Measurements from ENCODE around the gene RNF208.

RNF208 gene

DNA sequence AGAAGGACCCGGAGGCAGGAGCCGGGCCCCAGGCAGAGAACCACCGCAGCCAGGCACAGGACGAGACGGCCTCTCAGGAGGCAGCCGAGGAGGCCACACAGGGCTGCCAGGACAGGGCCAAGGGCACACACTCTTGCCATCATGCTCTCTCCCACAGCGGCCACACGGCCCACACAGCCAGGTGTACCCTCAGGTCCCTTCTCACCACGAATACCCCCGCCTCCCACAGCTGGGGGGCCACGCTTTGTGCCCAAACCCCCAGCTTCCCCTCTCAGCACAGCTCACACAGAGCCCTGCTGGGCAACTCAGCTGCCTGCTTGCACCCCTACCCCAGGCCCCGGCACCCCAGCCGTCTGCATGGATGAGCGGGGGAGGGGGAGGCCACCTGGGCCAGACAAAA, 28.3 kb downstream of the RNF208 start:
- Histone ChIP-seq H3K9ac (ENCODE audit: low read depth, low read length, poor library complexity, severe bottlenecking) (no peak overlapping the region), H3K4me3 (ENCODE audit: low read length, poor library complexity, severe bottlenecking) (no peak overlapping the region), H3K79me2 (ENCODE audit: insufficient read depth, low read length) (peaks cover 44% of the 10 kb centered on the region), H3K4me2 (ENCODE audit: low read depth, low read length, poor library complexity, severe bottlenecking) (peak overlapping the region; percentile 27), H3F3A (ENCODE audit: low read depth) (peaks cover 6% of the 10 kb centered on the region; the same call in 1 of the 2 replicates), H4K20me1 (ENCODE audit: insufficient read depth, low read length, poor library complexity, severe bottlenecking) (peaks cover 19% of the 10 kb centered on the region), H3K4me1 (ENCODE audit: insufficient read depth, low read length, poor library complexity, severe bottlenecking) (peaks cover 22% of the 10 kb centered on the region), H3K9me2 (replicated peaks; ENCODE audit: low read depth, low read length) (no peaks in the 10 kb centered on the region), H3K9me3 (ENCODE audit: insufficient read depth, low read depth, low read length) (no peaks in the 10 kb centered on the region), H3K27me3 (ENCODE audit: insufficient read depth, low read length, poor library complexity, severe bottlenecking) (no peaks in the 10 kb centered on the region), H3K36me3 (ENCODE audit: insufficient read depth, low read length) (peaks cover 7% of the 10 kb centered on the region; the same call in 1 of the 2 replicates), H2AFZ (ENCODE audit: low read length) (no peak overlapping the region)
- TF ChIP-seq EZH2phosphoT487 (IDR thresholded peaks at IDR 0.05; ENCODE audit: borderline replicate concordance) = no peak
- TF ChIP-seq, protein P1, sequence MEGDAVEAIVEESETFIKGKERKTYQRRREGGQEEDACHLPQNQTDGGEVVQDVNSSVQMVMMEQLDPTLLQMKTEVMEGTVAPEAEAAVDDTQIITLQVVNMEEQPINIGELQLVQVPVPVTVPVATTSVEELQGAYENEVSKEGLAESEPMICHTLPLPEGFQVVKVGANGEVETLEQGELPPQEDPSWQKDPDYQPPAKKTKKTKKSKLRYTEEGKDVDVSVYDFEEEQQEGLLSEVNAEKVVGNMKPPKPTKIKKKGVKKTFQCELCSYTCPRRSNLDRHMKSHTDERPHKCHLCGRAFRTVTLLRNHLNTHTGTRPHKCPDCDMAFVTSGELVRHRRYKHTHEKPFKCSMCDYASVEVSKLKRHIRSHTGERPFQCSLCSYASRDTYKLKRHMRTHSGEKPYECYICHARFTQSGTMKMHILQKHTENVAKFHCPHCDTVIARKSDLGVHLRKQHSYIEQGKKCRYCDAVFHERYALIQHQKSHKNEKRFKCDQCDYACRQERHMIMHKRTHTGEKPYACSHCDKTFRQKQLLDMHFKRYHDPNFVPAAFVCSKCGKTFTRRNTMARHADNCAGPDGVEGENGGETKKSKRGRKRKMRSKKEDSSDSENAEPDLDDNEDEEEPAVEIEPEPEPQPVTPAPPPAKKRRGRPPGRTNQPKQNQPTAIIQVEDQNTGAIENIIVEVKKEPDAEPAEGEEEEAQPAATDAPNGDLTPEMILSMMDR (conservative IDR thresholded peaks at IDR 0.05; ENCODE audit: low read length) = no peak

DNA sequence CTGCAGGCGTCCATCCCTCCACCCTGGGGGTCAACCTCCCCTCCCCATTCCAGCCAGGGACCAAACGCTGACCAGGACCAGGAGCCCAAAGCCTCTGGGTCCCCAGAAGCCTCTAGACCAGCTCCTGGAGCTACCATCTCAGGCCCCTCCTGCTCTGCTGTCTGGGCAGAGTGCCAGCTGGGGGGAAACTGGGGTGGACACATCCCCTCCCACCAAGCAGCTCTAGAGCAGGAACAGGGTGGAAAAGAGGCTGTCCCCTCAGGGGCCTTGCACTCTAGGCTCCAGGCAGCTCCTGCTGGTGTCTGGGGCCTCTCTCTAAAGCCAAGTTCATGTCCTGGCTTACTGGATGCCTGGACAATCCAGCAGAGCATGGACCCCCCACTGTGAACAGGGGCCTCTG, 29.2 kb downstream of the RNF208 start:
- Histone ChIP-seq H3K9me3 (ENCODE audit: insufficient read depth, low read depth, low read length) (no peaks in the 10 kb centered on the region), H3K79me2 (ENCODE audit: insufficient read depth, low read length) (peaks cover 40% of the 10 kb centered on the region), H3K9ac (ENCODE audit: low read depth, low read length, poor library complexity, severe bottlenecking) (no peak overlapping the region), H3F3A (ENCODE audit: low read depth) (peaks cover 8% of the 10 kb centered on the region; the same call in 1 of the 2 replicates), H2AFZ (ENCODE audit: low read length) (no peak overlapping the region), H4K20me1 (ENCODE audit: insufficient read depth, low read length, poor library complexity, severe bottlenecking) (peaks cover 20% of the 10 kb centered on the region), H3K4me2 (ENCODE audit: low read depth, low read length, poor library complexity, severe bottlenecking) (no peak overlapping the region), H3K4me3 (ENCODE audit: low read length, poor library complexity, severe bottlenecking) (no peak overlapping the region), H3K4me1 (ENCODE audit: insufficient read depth, low read length, poor library complexity, severe bottlenecking) (peaks cover 14% of the 10 kb centered on the region), H3K27me3 (ENCODE audit: insufficient read depth, low read length, poor library complexity, severe bottlenecking) (no peaks in the 10 kb centered on the region), H3K36me3 (ENCODE audit: insufficient read depth, low read length) (peaks cover 7% of the 10 kb centered on the region; the same call in 1 of the 2 replicates), H3K9me2 (replicated peaks; ENCODE audit: low read depth, low read length) (no peaks in the 10 kb centered on the region)
- TF ChIP-seq EZH2phosphoT487 (IDR thresholded peaks at IDR 0.05; ENCODE audit: borderline replicate concordance) = no peak
- TF ChIP-seq, protein P1 (conservative IDR thresholded peaks at IDR 0.05; ENCODE audit: low read length) = no peak

DNA sequence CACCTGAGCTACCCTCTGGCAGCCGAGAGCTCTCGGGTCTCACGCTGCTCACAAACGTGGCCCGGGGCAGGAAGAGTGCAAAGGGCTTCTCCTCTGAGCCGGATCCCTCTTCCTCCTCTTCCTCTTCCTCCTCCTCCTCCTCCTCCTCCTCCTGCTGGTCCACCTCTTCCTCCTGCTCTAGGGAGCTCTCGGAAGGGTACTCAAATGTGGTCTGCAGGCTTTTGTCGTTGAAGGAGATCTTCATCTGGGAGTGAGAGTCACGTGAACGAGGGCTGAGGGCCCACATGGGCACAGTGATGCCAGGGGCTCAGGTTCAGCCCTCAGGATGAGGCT, 29.6 kb downstream of the RNF208 start:
- TF ChIP-seq EZH2phosphoT487 (IDR thresholded peaks at IDR 0.05; ENCODE audit: borderline replicate concordance) = no peak
- TF ChIP-seq, protein P1 (conservative IDR thresholded peaks at IDR 0.05; ENCODE audit: low read length) = no peak
- peaks cover 24% of the 10 kb centered on the region for H4K20me1 ChIP-seq (ENCODE audit: insufficient read depth, low read length, poor library complexity, severe bottlenecking)
- no peaks in the 10 kb centered on the region for H3K9me2 ChIP-seq (replicated peaks; ENCODE audit: low read depth, low read length)
- H3K4me3 ChIP-seq (ENCODE audit: low read length, poor library complexity, severe bottlenecking) = no peak overlapping the region
- H3K4me1 ChIP-seq (ENCODE audit: insufficient read depth, low read length, poor library complexity, severe bottlenecking) = peaks cover 13% of the 10 kb centered on the region
- H3K4me2 ChIP-seq (ENCODE audit: low read depth, low read length, poor library complexity, severe bottlenecking) = no peak overlapping the region
- H3K79me2 ChIP-seq (ENCODE audit: insufficient read depth, low read length) = peaks cover 40% of the 10 kb centered on the region
- H3K36me3 ChIP-seq (ENCODE audit: insufficient read depth, low read length) = peaks cover 7% of the 10 kb centered on the region; the same call in 1 of the 2 replicates
- no peaks in the 10 kb centered on the region for H3K9me3 ChIP-seq (ENCODE audit: insufficient read depth, low read depth, low read length)
- H3K27me3 ChIP-seq (ENCODE audit: insufficient read depth, low read length, poor library complexity, severe bottlenecking) = no peaks in the 10 kb centered on the region
- H2AFZ ChIP-seq (ENCODE audit: low read length) = no peak overlapping the region
- H3K9ac ChIP-seq (ENCODE audit: low read depth, low read length, poor library complexity, severe bottlenecking) = no peak overlapping the region
- H3F3A ChIP-seq (ENCODE audit: low read depth) = peaks cover 8% of the 10 kb centered on the region; the same call in 1 of the 2 replicates
